Muscle layer of duodenum (tissue), 2 donors: ENCODE data around the gene MGAM2.

Source experiments
- H3K27ac ChIP-seq: one replicate; pipeline ENCODE4 v1.7.0; 2013; ENCODE audit warnings: mild to moderate bottlenecking, low read length
- H3K27me3 ChIP-seq: one replicate; pipeline ENCODE4 v1.7.0; 2013; ENCODE audit warnings: low read depth, mild to moderate bottlenecking, control low read depth, low read length
- H3K36me3 ChIP-seq, 2 donors: one replicate each; pipeline ENCODE4 v1.7.0; 2013; ENCODE audit warnings: low read length in 2 of 2, control low read depth in 1 of 2, mild to moderate bottlenecking in 1 of 2; ENCODE audit not compliant: insufficient read depth in 2 of 2, control insufficient read depth in 1 of 2
- H3K4me1 ChIP-seq, 2 donors: one replicate each; pipeline ENCODE4 v1.7.0; 2013; ENCODE audit warnings: low read length in 2 of 2, mild to moderate bottlenecking in 2 of 2, control low read depth in 1 of 2, moderate library complexity in 1 of 2; ENCODE audit not compliant: insufficient read depth in 2 of 2, control insufficient read depth in 1 of 2
- H3K4me3 ChIP-seq, 2 donors: one replicate each; pipeline ENCODE4 v1.7.0; 2013; ENCODE audit warnings: low read length in 2 of 2, low read depth in 1 of 2, mild to moderate bottlenecking in 1 of 2
- H3K9me3 ChIP-seq, 2 donors: one replicate each; pipeline ENCODE4 v1.7.0; 2013; ENCODE audit warnings: low read length in 2 of 2, control low read depth in 1 of 2, mild to moderate bottlenecking in 1 of 2; ENCODE audit not compliant: control insufficient read depth in 1 of 2
- donor health status: healthy.

The MGAM2 gene

GRCh38 chr7:142180426-142180825 is 68.9 kb downstream of the MGAM2 start:
- Histone ChIP-seq H3K27ac (no peak overlapping the region), H3K4me1 (no peaks in the 10 kb centered on the region), H3K36me3 (no peaks in the 10 kb centered on the region), H3K4me3 (no peak overlapping the region), H3K27me3 (no peaks in the 10 kb centered on the region), H3K9me3 (no peaks in the 10 kb centered on the region)

- H3K9me3 ChIP-seq = no peaks in the 10 kb centered on the region
- no peak overlapping the region for H3K4me3 ChIP-seq
- no peaks in the 10 kb centered on the region for H3K27me3 ChIP-seq
- H3K36me3 ChIP-seq = no peaks in the 10 kb centered on the region
- no peaks in the 10 kb centered on the region for H3K4me1 ChIP-seq
- H3K27ac ChIP-seq = no peak overlapping the region
Measured at GRCh38 chr7:142181211-142181610, 69.7 kb downstream of the MGAM2 start.

GRCh38 chr7:142181966-142182365 is 70.4 kb downstream of the MGAM2 start:
- Histone ChIP-seq H3K9me3 (no peaks in the 10 kb centered on the region), H3K4me3 (no peak overlapping the region), H3K36me3 (no peaks in the 10 kb centered on the region), H3K27ac (no peak overlapping the region), H3K27me3 (no peaks in the 10 kb centered on the region), H3K4me1 (no peaks in the 10 kb centered on the region)

- Histone ChIP-seq H3K9me3 (no peaks in the 10 kb centered on the region), H3K4me3 (no peak overlapping the region), H3K27me3 (no peaks in the 10 kb centered on the region), H3K36me3 (no peaks in the 10 kb centered on the region), H3K27ac (no peak overlapping the region), H3K4me1 (no peaks in the 10 kb centered on the region)
Measured at GRCh38 chr7:142185069-142185468, 73.6 kb downstream of the MGAM2 start.

GRCh38 chr7:142185801-142186200 is 74.3 kb downstream of the MGAM2 start:
- Histone ChIP-seq H3K27ac (no peak overlapping the region), H3K4me1 (no peaks in the 10 kb centered on the region)

GRCh38 chr7:142188154-142188553 is 76.6 kb downstream of the MGAM2 start:
- H3K36me3 ChIP-seq = no peaks in the 10 kb centered on the region
- H3K9me3 ChIP-seq = no peaks in the 10 kb centered on the region
- no peak overlapping the region for H3K27ac ChIP-seq
- H3K4me1 ChIP-seq = no peaks in the 10 kb centered on the region
- no peaks in the 10 kb centered on the region for H3K27me3 ChIP-seq
- no peak overlapping the region for H3K4me3 ChIP-seq

More at GRCh38 chr7:142185801-142186200, 74.3 kb downstream of the MGAM2 start:
- Histone ChIP-seq H3K4me3 (no peak overlapping the region), H3K9me3 (no peaks in the 10 kb centered on the region), H3K27me3 (no peaks in the 10 kb centered on the region), H3K36me3 (no peaks in the 10 kb centered on the region)

- H3K27ac ChIP-seq = no peak overlapping the region
- no peaks in the 10 kb centered on the region for H3K27me3 ChIP-seq
- H3K4me1 ChIP-seq = no peaks in the 10 kb centered on the region
Measured at GRCh38 chr7:142188846-142189245, 77.3 kb downstream of the MGAM2 start.

GRCh38 chr7:142194201-142194600 is 82.7 kb downstream of the MGAM2 start:
- Histone ChIP-seq H3K27ac (no peak overlapping the region), H3K36me3 (no peaks in the 10 kb centered on the region), H3K4me3 (no peak overlapping the region), H3K4me1 (no peaks in the 10 kb centered on the region), H3K9me3 (no peaks in the 10 kb centered on the region), H3K27me3 (no peaks in the 10 kb centered on the region)

More at GRCh38 chr7:142188846-142189245, 77.3 kb downstream of the MGAM2 start:
- Histone ChIP-seq H3K9me3 (no peaks in the 10 kb centered on the region), H3K4me3 (no peak overlapping the region), H3K36me3 (no peaks in the 10 kb centered on the region)

- H3K4me3 ChIP-seq = no peak overlapping the region
- H3K27ac ChIP-seq = no peak overlapping the region
- H3K4me1 ChIP-seq = no peaks in the 10 kb centered on the region
- no peaks in the 10 kb centered on the region for H3K27me3 ChIP-seq
- H3K9me3 ChIP-seq = no peaks in the 10 kb centered on the region
- no peaks in the 10 kb centered on the region for H3K36me3 ChIP-seq
Measured at GRCh38 chr7:142196066-142196840, 84.7 kb downstream of the MGAM2 start.

GRCh38 chr7:142200206-142200605 is 88.7 kb downstream of the MGAM2 start:
- Histone ChIP-seq H3K4me3 (no peak overlapping the region), H3K4me1 (no peaks in the 10 kb centered on the region), H3K27ac (no peak overlapping the region), H3K9me3 (no peaks in the 10 kb centered on the region), H3K36me3 (no peaks in the 10 kb centered on the region), H3K27me3 (no peaks in the 10 kb centered on the region)

- H3K27me3 ChIP-seq = no peaks in the 10 kb centered on the region
- H3K4me3 ChIP-seq = no peak overlapping the region
- no peaks in the 10 kb centered on the region for H3K36me3 ChIP-seq
- no peak overlapping the region for H3K27ac ChIP-seq
- H3K4me1 ChIP-seq = no peaks in the 10 kb centered on the region
- H3K9me3 ChIP-seq = no peaks in the 10 kb centered on the region
Measured at GRCh38 chr7:142228537-142229104, 117.1 kb downstream of the MGAM2 start.

- no peak overlapping the region for H3K27ac ChIP-seq
- no peak overlapping the region for H3K4me3 ChIP-seq
- H3K4me1 ChIP-seq = no peaks in the 10 kb centered on the region
- no peaks in the 10 kb centered on the region for H3K36me3 ChIP-seq
- H3K9me3 ChIP-seq = peaks cover 0 to 7% of the 10 kb centered on the region in 2 donors
- H3K27me3 ChIP-seq = no peaks in the 10 kb centered on the region
Measured at GRCh38 chr7:142231716-142232115, 120.2 kb downstream of the MGAM2 start.
